ENCODE data around the gene TIMM8A. TPM values are rescaled to one million over a fixed set of nuclear protein-coding genes. Genes with fewer than 3 reads are reported as not detected.

Gene TIMM8A
- polyA plus RNA-seq, 1 of the 3 experiments (the other 2 are of a cell fraction) = 14.2 TPM

GRCh38 chrX:101360390-101360789 lies 11.8 kb upstream of the TIMM8A start:
- DNase-seq = no peak
- TF ChIP-seq REST (IDR thresholded peaks at IDR 0.05; ENCODE audit: low read depth, low read length) (no peak), RAD21 (IDR thresholded peaks at IDR 0.05; ENCODE audit: low read length) (no peak), CTCF (IDR thresholded peaks at IDR 0.05) (no peak), PBX3 (IDR thresholded peaks at IDR 0.05) (no peak), NFIC (IDR thresholded peaks at IDR 0.05; ENCODE audit: borderline replicate concordance) (no peak), FOXJ3 (CRISPR knock-in tag; IDR thresholded peaks at IDR 0.05) (no peak), SIN3A (IDR thresholded peaks at IDR 0.05; ENCODE audit: borderline replicate concordance, low read depth, low read length) (no peak), EZH2phosphoT487 (IDR thresholded peaks at IDR 0.05; ENCODE audit: borderline replicate concordance, low read depth) (no peak), ZBTB33 (IDR thresholded peaks at IDR 0.05; ENCODE audit: borderline replicate concordance, low read depth) (no peak)
- Histone ChIP-seq H4K20me1 (ENCODE audit: insufficient read depth) (no peaks in the 10 kb centered on the region), H3K27ac (ENCODE audit: low read depth in 2 of 2, low read length in 1 of 2) (no peak overlapping the region), H3K9me2 (no peaks in the 10 kb centered on the region), H3K36me3 (replicated peaks in 1 of 2; ENCODE audit: control insufficient read depth in 1 of 2, insufficient read depth in 2 of 2, low read length in 1 of 2) (no peaks in the 10 kb centered on the region), H3K79me2 (ENCODE audit: insufficient read depth) (no peaks in the 10 kb centered on the region), H3K9me3 (no peaks in the 10 kb centered on the region), H2AFZ (ENCODE audit: low read depth) (no peak overlapping the region), H3K27me3 (ENCODE audit: insufficient read depth) (peaks cover 30% of the 10 kb centered on the region), H3K4me1 (ENCODE audit: control insufficient read depth in 1 of 2, insufficient read depth in 2 of 2, low read depth in 1 of 2, low read length in 1 of 2) (peaks cover 0 to 2% of the 10 kb centered on the region in 2 experiments; a peak in 1 of 4 replicates), H3F3A (replicated peaks; ENCODE audit: insufficient read depth) (no peaks in the 10 kb centered on the region), H3K4me3 (ENCODE audit: low read depth in 2 of 2, low read length in 1 of 2) (no peak overlapping the region), H3K4me2 (no peak overlapping the region), H3K9ac (no peak overlapping the region)
- POLR2A ChIA-PET = no interaction called here
- CTCF ChIA-PET = interaction anchor here (1.1 to 1.2 kb wide), 2 partner anchors 9 to 30 kb away, joined by 3 read pairs; no protein-coding TSS in a partner anchor
- WGBS (ENCODE audit: low lambda C conversion rate) = 38% methylated on average over 7 of the region's 7 CpGs

Data from SK-N-SH (cell line).